ENCODE data around the gene MTARC1. TPM values are rescaled to one million over a fixed set of nuclear protein-coding genes. Genes with fewer than 3 reads are reported as not detected.
A peak's percentile ranks its signal among the peaks of the same experiment; 100 is the strongest.

The MTARC1 gene
- total and polyA plus RNA-seq, 10 of the 15 experiments (the other 5 are each of a cell fraction or from before 2014, with no cell fraction given) = 0.23 to 1.5 (median 0.48) TPM

GRCh38 chr1:220770245-220770913 is 16.3 kb upstream of the MTARC1 start (continued):
- TF ChIP-seq, protein P1, sequence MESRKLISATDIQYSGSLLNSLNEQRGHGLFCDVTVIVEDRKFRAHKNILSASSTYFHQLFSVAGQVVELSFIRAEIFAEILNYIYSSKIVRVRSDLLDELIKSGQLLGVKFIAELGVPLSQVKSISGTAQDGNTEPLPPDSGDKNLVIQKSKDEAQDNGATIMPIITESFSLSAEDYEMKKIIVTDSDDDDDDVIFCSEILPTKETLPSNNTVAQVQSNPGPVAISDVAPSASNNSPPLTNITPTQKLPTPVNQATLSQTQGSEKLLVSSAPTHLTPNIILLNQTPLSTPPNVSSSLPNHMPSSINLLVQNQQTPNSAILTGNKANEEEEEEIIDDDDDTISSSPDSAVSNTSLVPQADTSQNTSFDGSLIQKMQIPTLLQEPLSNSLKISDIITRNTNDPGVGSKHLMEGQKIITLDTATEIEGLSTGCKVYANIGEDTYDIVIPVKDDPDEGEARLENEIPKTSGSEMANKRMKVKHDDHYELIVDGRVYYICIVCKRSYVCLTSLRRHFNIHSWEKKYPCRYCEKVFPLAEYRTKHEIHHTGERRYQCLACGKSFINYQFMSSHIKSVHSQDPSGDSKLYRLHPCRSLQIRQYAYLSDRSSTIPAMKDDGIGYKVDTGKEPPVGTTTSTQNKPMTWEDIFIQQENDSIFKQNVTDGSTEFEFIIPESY (IDR thresholded peaks at IDR 0.05) = no peak
- TF ChIP-seq ZNF207 (IDR thresholded peaks at IDR 0.05; ENCODE audit: borderline replicate concordance) (no peak), BCL3 (IDR thresholded peaks at IDR 0.05; ENCODE audit: borderline replicate concordance, insufficient read depth, low read depth, low read length, poor library complexity, severe bottlenecking) (no peak), ATF7 (IDR thresholded peaks at IDR 0.05; ENCODE audit: low read depth) (no peak), PBX3 (IDR thresholded peaks at IDR 0.05; ENCODE audit: insufficient replicate concordance, low read depth, low read length) (no peak), ZNF622 (IDR thresholded peaks at IDR 0.05) (no peak), IRF4 (IDR thresholded peaks at IDR 0.05; ENCODE audit: low read depth, low read length) (no peak), CBX3 (IDR thresholded peaks at IDR 0.05; ENCODE audit: borderline replicate concordance, low read depth) (no peak), SIN3A (IDR thresholded peaks at IDR 0.05; ENCODE audit: low read depth, low read length) (no peak), IKZF2 (IDR thresholded peaks at IDR 0.05) (0 out of 4 replicates have a peak, but pooled peaks of 1 of the 2 experiments have one; percentile 16), TCF7 (IDR thresholded peaks at IDR 0.05; ENCODE audit: borderline replicate concordance) (no peak), EGR1 (IDR thresholded peaks at IDR 0.05; ENCODE audit: borderline replicate concordance in 1 of 2, low read depth in 2 of 2, low read length in 2 of 2) (no peak), CHD2 (IDR thresholded peaks at IDR 0.05; ENCODE audit: borderline replicate concordance, low read depth, low read length) (0 out of 2 replicates have a peak, but pooled peaks have one; percentile 28), BACH1 (IDR thresholded peaks at IDR 0.05; ENCODE audit: borderline replicate concordance) (0 out of 2 replicates have a peak, but pooled peaks have one; percentile 25), MEF2B (IDR thresholded peaks at IDR 0.05; ENCODE audit: partially characterized antibody, poor library complexity, severe bottlenecking) (no peak), YY1 (IDR thresholded peaks at IDR 0.05; ENCODE audit: low read depth, low read length) (no peak), CREB1 (IDR thresholded peaks at IDR 0.05; ENCODE audit: low read depth) (no peak), USF2 (IDR thresholded peaks at IDR 0.05; ENCODE audit: borderline replicate concordance, low read depth, low read length) (no peak), TBL1XR1 (IDR thresholded peaks at IDR 0.05; ENCODE audit: low read depth, low read length) (no peak), CREM (IDR thresholded peaks at IDR 0.05; ENCODE audit: low read depth) (no peak), RBBP5 (conservative IDR thresholded peaks at IDR 0.05) (no peak), BRCA1 (IDR thresholded peaks at IDR 0.05; ENCODE audit: low read depth, low read length) (no peak), ZBED1 (IDR thresholded peaks at IDR 0.05; ENCODE audit: borderline replicate concordance) (no peak), DPF2 (IDR thresholded peaks at IDR 0.05) (peak; percentile 48; the same call in 1 of the 2 replicates), RAD21 (IDR thresholded peaks at IDR 0.05; ENCODE audit: insufficient read depth, low read depth, low read length) (no peak)
- TF ChIP-seq, protein P2, sequence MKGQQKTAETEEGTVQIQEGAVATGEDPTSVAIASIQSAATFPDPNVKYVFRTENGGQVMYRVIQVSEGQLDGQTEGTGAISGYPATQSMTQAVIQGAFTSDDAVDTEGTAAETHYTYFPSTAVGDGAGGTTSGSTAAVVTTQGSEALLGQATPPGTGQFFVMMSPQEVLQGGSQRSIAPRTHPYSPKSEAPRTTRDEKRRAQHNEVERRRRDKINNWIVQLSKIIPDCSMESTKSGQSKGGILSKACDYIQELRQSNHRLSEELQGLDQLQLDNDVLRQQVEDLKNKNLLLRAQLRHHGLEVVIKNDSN (IDR thresholded peaks at IDR 0.05; ENCODE audit: borderline replicate concordance, extremely low read length, insufficient read depth, low read depth, low read length) = no peak

All from GM12878 (cell line).